ENCODE data around the gene SNCG. TPM values are rescaled to one million over a fixed set of nuclear protein-coding genes. Genes with fewer than 3 reads are reported as not detected.
"Not testable (repeated sequence)": the region's sequence is repeated elsewhere in the genome, so short reads cannot be mapped to it uniquely, and the experiment has no call there.

Gene SNCG
- total RNA-seq, 2 experiments from 2014 or later: not detected

GRCh38 chr10:86992929-86993328 is 34.5 kb downstream of the SNCG start:
- H3K36me3 Mint-ChIP-seq: no peaks in the 10 kb centered on the region
- H3K27ac Mint-ChIP-seq: no peak overlapping the region
- peaks cover 7% of the 10 kb centered on the region for H3K27me3 Mint-ChIP-seq
- no peak overlapping the region for H3K4me3 Mint-ChIP-seq
- no peaks in the 10 kb centered on the region for H3K9me3 Mint-ChIP-seq
- CTCF ChIA-PET: no interaction called here
- intact Hi-C loops (cut with micrococcal nuclease): no loop called here
- no peaks in the 10 kb centered on the region for H3K4me1 Mint-ChIP-seq (ENCODE audit: low read depth)
- POLR2A ChIA-PET: no interaction called here
- no peak for DNase-seq

GRCh38 chr10:86999802-87000403 is 41.5 kb downstream of the SNCG start:
- intact Hi-C loops (cut with micrococcal nuclease); H3K36me3 Mint-ChIP-seq; H3K9me3 Mint-ChIP-seq; DNase-seq; H3K27me3 Mint-ChIP-seq; H3K27ac Mint-ChIP-seq; POLR2A ChIA-PET; H3K4me3 Mint-ChIP-seq; H3K4me1 Mint-ChIP-seq (ENCODE audit: low read depth); CTCF ChIA-PET: not testable (repeated sequence)

- ChIA-PET CTCF (no interaction called here), POLR2A (no interaction called here)
- no peak for DNase-seq
- intact Hi-C loops (cut with micrococcal nuclease): no loop called here
- Mint-ChIP-seq H3K27me3 (peaks cover 1% of the 10 kb centered on the region), H3K4me3 (no peak overlapping the region), H3K27ac (no peak overlapping the region), H3K36me3 (no peaks in the 10 kb centered on the region), H3K4me1 (ENCODE audit: low read depth) (no peaks in the 10 kb centered on the region), H3K9me3 (no peaks in the 10 kb centered on the region)
Measured at GRCh38 chr10:87000491-87000890, 42.1 kb downstream of the SNCG start.

- H3K27ac Mint-ChIP-seq; H3K4me3 Mint-ChIP-seq; H3K36me3 Mint-ChIP-seq; H3K4me1 Mint-ChIP-seq (ENCODE audit: low read depth); H3K9me3 Mint-ChIP-seq; DNase-seq; POLR2A ChIA-PET; intact Hi-C loops (cut with micrococcal nuclease); H3K27me3 Mint-ChIP-seq; CTCF ChIA-PET: not testable (repeated sequence)
Measured at GRCh38 chr10:87007124-87007523, 48.7 kb downstream of the SNCG start.

- H3K36me3 Mint-ChIP-seq; H3K27me3 Mint-ChIP-seq; H3K4me3 Mint-ChIP-seq; H3K27ac Mint-ChIP-seq; POLR2A ChIA-PET; DNase-seq; H3K4me1 Mint-ChIP-seq (ENCODE audit: low read depth); CTCF ChIA-PET; intact Hi-C loops (cut with micrococcal nuclease); H3K9me3 Mint-ChIP-seq: not testable (repeated sequence)
Measured at GRCh38 chr10:87007674-87008073, 49.3 kb downstream of the SNCG start.

GRCh38 chr10:87008303-87008702 is 49.9 kb downstream of the SNCG start:
- CTCF ChIA-PET; H3K27ac Mint-ChIP-seq; H3K9me3 Mint-ChIP-seq; H3K36me3 Mint-ChIP-seq; H3K4me3 Mint-ChIP-seq; H3K4me1 Mint-ChIP-seq (ENCODE audit: low read depth); H3K27me3 Mint-ChIP-seq; intact Hi-C loops (cut with micrococcal nuclease); DNase-seq; POLR2A ChIA-PET: not testable (repeated sequence)

- H3K27ac Mint-ChIP-seq, DNase-seq, CTCF ChIA-PET: not testable (repeated sequence)
Measured at GRCh38 chr10:87009134-87009696, 50.8 kb downstream of the SNCG start.

More at GRCh38 chr10:87009134-87009696, 50.8 kb downstream of the SNCG start:
- POLR2A ChIA-PET; H3K27me3 Mint-ChIP-seq; intact Hi-C loops (cut with micrococcal nuclease); H3K4me1 Mint-ChIP-seq (ENCODE audit: low read depth); H3K9me3 Mint-ChIP-seq; H3K36me3 Mint-ChIP-seq; H3K4me3 Mint-ChIP-seq: not testable (repeated sequence)

Other genes starting within 250 kb of the SNCG start
- 10 to 100 TPM; 10.8 to 13.6 TPM for gene BMPR1A, start 202.0 kb upstream of the SNCG start, total RNA-seq
- gene MMRN2, start 984 bp upstream of the SNCG start, total RNA-seq: not detected
- gene ADIRF, start 9.9 kb downstream of the SNCG start, total RNA-seq: not detected
- gene FAM25A, start 61.7 kb downstream of the SNCG start, total RNA-seq: not detected
- gene GLUD1, start 136.2 kb downstream of the SNCG start, total RNA-seq: 100 to 1,000 TPM; 174 to 180 TPM
- 10 to 100 TPM; 32.2 to 32.6 TPM for gene SHLD2, start 136.6 kb downstream of the SNCG start, total RNA-seq